Fibroblast of the aortic adventitia (primary cell): Measurements from ENCODE around the gene CASP7. TPM values are rescaled to one million over a fixed set of nuclear protein-coding genes. Genes with fewer than 3 reads are reported as not detected.
"Not testable (repeated sequence)": the region's sequence is repeated elsewhere in the genome, so short reads cannot be mapped to it uniquely, and the experiment has no call there.

Source experiments
- DNase-seq: peaks from one replicate; pipeline ENCODE4 v3.0.0-alpha.2; 2010; ENCODE audit warnings: low read depth
- H3K4me3 ChIP-seq: 2 replicates; pipeline ENCODE4 v1.5.1; 2011; ENCODE audit warnings: low read depth, mild to moderate bottlenecking, control low read depth, low read length, moderate library complexity
- CTCF ChIP-seq: IDR thresholded peaks from 2 replicates; pipeline ENCODE4 v1.5.1; 2011; ENCODE audit warnings: mild to moderate bottlenecking, low read length, control low read depth, inconsistent platforms; ENCODE audit not compliant: insufficient read depth
- total RNA-seq: library from RNA; depleted of rRNA; stranded (reverse); fragments of >200 nt; gene quantifications from 2 replicates; pipeline ENCODE4 v1.2.3, GENCODE V29; 2012; ENCODE audit warnings: low replicate concordance

Gene CASP7
- total RNA-seq, 1 donor, result 19.8 TPM

GRCh38 chr10:113651898-113652297 is 27.8 kb upstream of the CASP7 start:
- no peak for TF ChIP-seq CTCF
- no peak for DNase-seq

GRCh38 chr10:113652456-113652855 is 27.3 kb upstream of the CASP7 start:
- not testable (repeated sequence) for DNase-seq, H3K4me3 ChIP-seq

More at GRCh38 chr10:113651898-113652297, 27.8 kb upstream of the CASP7 start:
- no peak overlapping the region for H3K4me3 ChIP-seq

GRCh38 chr10:113656896-113657295 is 22.8 kb upstream of the CASP7 start:
- H3K4me3 ChIP-seq, result no peak overlapping the region
- DNase-seq, result no peak
- TF ChIP-seq CTCF, result no peak

- no peak overlapping the region for H3K4me3 ChIP-seq
- no peak for DNase-seq
- TF ChIP-seq CTCF, result no peak
These were observed 22.2 kb upstream of the CASP7 start for GRCh38 chr10:113657544-113657943.

- TF ChIP-seq CTCF, result no peak
- H3K4me3 ChIP-seq, result no peak overlapping the region
- DNase-seq, result no peak
These were observed 18.4 kb upstream of the CASP7 start for GRCh38 chr10:113661332-113661731.

- no peak overlapping the region for H3K4me3 ChIP-seq
- DNase-seq, result no peak
- TF ChIP-seq CTCF, result no peak
These were observed 16.6 kb upstream of the CASP7 start for GRCh38 chr10:113663142-113663541.

GRCh38 chr10:113663908-113664307 is 15.8 kb upstream of the CASP7 start, which contains the start of gene NRAP:
TSS of gene NRAP (minus strand) at chr10:113664041. CDS start at chr10:113663882, 159 bp downstream.
- DNase-seq, result no peak
- no peak within 1 kb of the TSS for H3K4me3 ChIP-seq
- TF ChIP-seq CTCF, result no peak

- TF ChIP-seq CTCF, result no peak
- no peak overlapping the region for H3K4me3 ChIP-seq
- no peak for DNase-seq
These were observed 14.4 kb upstream of the CASP7 start for GRCh38 chr10:113665352-113665751.
